HG02981 (cell line): ENCODE results near the gene SYNE3.

ENCODE experiments used
- ATAC-seq: cut with Tn5 transposase; IDR thresholded peaks from one replicate; pipeline ENCODE4 v1.9.1; 2021; ENCODE audit warnings: mild to moderate bottlenecking, moderate library complexity; ENCODE audit not compliant: unreplicated experiment

Gene SYNE3

DNA sequence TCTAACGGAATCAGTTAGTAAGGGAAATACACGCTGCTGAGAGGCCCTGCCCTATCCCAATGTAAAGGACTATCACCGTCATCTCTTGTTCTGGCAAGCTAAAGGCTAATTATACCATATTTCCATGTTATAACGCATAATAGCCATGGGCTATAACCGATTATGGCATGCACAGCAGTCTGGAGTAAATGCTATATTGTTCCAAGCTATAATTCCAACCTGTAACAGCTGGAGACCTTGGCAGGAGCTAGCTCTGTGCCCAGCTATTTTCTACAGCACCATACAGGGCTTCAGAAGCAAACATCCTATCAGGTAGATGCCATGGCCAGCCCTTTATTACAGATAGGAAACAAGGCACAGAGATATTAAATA lies 26.3 kb downstream of the SYNE3 start:
- ATAC-seq, result no peak

DNA sequence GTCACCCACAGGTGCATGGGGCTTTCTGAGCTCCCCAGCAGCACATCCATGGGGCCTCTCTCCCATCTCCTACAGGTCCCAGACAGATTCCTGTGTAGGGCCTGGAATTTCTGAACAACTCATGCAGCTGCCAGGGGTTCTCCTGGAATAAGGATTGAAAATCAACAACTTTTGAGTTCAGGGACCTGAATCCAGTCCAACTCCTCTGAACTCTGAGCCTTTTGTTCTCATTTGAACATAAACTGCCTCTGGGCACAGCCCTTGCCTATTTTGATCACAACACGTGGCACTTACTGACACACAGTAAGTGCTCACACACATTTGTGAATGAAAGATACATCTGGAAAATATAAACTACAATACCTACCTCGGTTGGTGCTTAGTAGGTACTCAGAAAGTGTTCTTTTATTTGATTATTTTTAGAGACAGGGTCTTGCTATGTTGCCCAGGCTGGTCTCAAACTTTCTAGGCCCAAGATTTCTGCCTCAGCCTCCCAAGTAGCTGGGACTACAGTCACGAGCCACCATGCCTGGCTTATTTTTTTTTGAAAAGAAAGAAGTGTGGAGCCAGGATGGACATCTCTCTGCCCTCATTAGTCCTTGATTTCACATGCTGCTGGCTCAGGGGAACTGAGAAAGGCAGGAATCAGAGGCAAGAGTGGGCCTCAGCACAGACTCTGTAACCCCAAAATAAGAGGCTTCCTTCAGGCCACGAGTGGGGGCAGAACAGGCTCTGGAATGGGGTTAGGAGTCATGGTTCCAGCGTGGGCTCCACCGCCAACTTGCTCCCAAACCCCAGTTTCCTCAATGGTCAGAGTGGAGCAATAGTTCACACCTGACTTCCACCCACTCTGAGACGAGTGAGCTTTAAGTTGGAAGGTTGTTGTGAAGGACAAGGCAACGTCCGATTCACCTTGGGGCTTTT lies 27.0 kb downstream of the SYNE3 start:
- no peak for ATAC-seq

- ATAC-seq, result no peak
These were observed 27.9 kb downstream of the SYNE3 start for GRCh38 chr14:95488376-95489213.

- no peak for ATAC-seq
These were observed 28.8 kb downstream of the SYNE3 start for GRCh38 chr14:95487669-95488084.

DNA sequence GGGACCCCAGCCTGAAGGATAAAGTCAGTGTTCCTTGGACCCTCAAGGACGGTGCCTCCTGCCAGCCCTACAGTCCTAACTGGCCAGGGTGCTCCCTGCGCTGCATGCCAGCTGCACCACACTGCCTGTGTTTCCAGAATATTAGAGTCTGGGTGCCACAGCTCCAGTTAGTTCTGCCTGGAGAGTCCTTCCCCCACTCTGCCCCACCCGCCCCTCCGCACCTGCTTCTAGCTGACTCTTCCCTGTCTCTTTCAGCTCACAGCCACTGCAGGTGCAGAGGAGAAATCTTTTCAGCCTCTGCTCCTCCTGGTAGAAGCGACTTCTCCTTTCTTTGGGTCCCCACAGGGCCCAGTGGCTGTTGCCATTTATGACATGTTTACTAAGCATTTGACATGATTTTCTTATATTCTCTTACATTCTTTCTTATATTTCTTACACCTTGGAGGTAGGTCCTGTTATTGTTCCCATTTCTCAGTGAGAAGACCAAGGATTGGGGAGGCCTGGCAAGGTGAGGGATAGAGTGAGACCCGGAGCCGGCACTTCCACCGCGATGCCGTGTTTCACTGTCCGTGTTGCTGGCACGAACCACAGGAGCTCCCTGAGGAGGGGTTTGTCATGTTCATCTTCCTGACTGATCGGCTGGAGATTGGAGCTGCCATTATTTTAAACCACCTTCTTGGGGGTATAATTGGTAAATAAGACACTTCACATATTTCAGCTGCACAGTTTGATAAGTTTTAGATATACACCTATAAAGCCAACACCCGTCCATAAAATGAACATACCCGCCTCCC lies 29.4 kb downstream of the SYNE3 start:
- ATAC-seq, result peak; percentile 57

- no peak for ATAC-seq
These were observed 31.1 kb downstream of the SYNE3 start for GRCh38 chr14:95485222-95485819.

GRCh38 chr14:95484296-95484695 lies 32.2 kb downstream of the SYNE3 start:
- no peak for ATAC-seq

GRCh38 chr14:95483309-95484165 lies 32.9 kb downstream of the SYNE3 start:
- ATAC-seq, result no peak

DNA sequence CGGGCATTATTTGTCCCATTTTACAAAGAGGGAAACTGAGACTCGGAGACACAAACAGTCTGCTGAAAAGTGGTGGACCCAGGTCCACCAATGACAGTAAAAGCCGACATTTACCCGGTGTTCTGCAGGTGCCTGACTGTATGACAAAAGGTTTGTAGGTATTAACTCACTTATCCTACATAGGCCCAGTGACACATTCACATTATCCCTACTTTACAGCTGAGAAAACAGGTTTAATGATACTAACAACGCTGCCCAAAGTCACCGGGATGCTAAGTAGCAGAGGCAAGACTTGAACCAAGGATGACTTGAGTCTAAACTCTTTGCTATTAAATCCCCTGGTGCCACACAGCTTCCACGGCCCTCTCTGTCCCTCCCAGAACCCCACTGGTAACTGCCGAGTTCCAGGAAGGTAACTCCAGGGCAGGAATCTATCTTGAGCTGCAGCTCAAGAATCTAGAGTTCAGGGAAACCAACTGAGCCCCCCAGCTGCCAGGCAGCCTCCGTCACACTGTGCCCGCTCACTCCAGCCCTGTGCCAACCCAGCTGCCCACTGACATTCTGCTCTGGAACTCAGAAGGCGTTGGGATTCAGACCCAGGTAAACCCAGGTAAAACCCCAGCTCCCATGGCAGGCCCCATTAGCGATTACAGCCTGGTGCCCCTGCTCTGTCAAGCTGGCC lies 33.7 kb downstream of the SYNE3 start:
- no peak for ATAC-seq

- ATAC-seq, result no peak
These were observed 34.9 kb downstream of the SYNE3 start for GRCh38 chr14:95481391-95482022.

GRCh38 chr14:95480887-95481226 lies 35.6 kb downstream of the SYNE3 start:
- ATAC-seq, result peak; percentile 13

- ATAC-seq, result peak; percentile 63
These were observed 36.2 kb downstream of the SYNE3 start for GRCh38 chr14:95480109-95480886.

DNA sequence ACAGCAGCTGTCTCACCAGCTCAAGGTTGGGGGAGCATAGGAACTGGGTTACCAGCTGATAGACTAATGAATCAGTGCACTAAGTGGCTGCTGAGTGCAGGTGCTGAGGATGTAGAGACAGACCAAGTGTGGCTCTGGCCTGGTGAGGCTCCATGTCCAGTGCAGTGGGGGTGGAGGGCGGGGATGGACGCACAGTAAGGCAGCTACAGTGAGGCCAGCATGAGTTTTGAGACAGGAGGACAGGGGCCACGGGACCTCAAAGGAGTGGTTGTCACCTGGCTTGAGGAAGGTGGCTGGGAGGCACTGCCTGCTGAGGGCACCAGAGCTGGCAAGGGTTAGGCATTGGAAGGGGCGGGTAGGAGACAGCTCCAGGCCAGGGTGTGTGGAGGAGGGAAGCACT lies 37.0 kb downstream of the SYNE3 start:
- ATAC-seq, result no peak

DNA sequence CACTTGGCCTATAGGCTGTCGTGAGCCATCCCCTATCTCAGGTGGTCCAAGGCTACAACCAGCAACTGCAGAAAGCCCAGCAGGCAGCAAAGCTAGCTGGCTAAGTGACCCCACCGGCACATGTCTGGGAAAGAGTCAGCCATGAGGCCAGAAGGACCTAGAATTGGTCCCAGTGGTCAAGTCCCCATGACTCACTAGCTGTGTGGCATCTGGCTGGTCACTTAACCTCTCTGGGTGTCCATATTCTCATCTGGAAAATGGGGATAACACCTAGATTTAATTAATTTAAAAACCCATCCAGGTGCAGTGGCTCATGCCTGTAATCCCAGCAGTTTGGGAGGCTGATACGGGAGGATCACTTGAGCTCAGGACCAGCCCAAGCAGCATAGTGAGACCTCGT lies 37.6 kb downstream of the SYNE3 start:
- no peak for ATAC-seq

GRCh38 chr14:95478309-95478708 lies 38.1 kb downstream of the SYNE3 start:
- ATAC-seq, result no peak

DNA sequence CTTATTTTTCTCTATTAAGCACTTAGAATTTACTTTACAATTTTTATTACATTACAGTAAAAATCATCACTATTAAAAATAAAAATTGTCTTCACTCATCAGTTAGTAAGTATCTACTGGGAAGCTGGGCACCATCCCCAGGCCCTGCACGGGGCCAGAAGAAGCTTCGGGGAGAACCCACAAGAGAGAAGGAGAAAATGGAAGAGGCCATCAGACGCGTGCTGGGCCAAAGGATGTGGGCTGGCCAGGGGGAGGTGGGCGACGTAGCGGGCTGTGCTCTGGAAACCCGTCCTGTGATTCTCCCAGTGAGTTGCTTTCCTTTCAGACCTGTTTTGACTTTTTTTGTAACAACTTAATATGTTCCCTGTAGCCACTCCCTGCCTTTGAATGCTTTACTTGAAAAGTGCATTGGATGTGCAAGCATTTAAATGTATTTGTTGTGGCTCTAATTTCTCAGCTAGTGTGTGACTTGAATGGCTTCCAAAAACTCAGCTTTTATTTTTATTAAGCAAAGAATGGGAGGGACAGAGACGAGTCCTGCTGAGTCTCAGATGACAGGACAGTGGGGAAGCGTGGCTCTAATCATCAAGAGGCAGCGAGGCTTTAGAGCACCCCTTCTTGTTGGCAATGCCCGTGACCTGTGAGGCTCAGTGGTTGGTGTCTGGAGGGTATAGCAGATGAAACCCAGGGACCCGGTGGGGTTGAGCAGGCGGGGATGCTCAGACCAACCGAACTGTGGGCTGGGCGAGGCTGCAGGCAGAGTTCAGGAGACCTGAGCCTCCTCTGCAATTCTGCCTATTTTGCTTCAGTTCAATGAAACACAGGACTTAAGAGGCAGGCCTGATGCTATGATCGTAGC lies 38.8 kb downstream of the SYNE3 start:
- no peak for ATAC-seq

- ATAC-seq, result no peak
These were observed 39.7 kb downstream of the SYNE3 start for GRCh38 chr14:95476747-95477146.
